ENCODE measurements around the gene COX4I1.

The COX4I1 gene

GRCh38 chr16:85768199-85768598 lies 31.3 kb upstream of the COX4I1 start:
- no peak for DNase-seq

- no peak for DNase-seq
These were observed 28.8 kb upstream of the COX4I1 start for GRCh38 chr16:85770741-85771140.

- DNase-seq, result no peak
These were observed 26.5 kb upstream of the COX4I1 start for GRCh38 chr16:85773044-85773443.

GRCh38 chr16:85774136-85774535 lies 25.4 kb upstream of the COX4I1 start:
- no peak for DNase-seq

GRCh38 chr16:85774811-85775210 lies 24.7 kb upstream of the COX4I1 start:
- no peak for DNase-seq

- DNase-seq, result no peak
These were observed 21.7 kb upstream of the COX4I1 start for GRCh38 chr16:85777583-85778310.

- peak; percentile 27 for DNase-seq
These were observed 20.6 kb upstream of the COX4I1 start for GRCh38 chr16:85778873-85779272.

GRCh38 chr16:85780281-85780680 lies 19.2 kb upstream of the COX4I1 start:
- no peak for DNase-seq

- DNase-seq, result no peak
These were observed 18.3 kb upstream of the COX4I1 start for GRCh38 chr16:85781156-85781555.

GRCh38 chr16:85781695-85782370 lies 17.7 kb upstream of the COX4I1 start:
- DNase-seq, result no peak

GRCh38 chr16:85782451-85782850 lies 17.0 kb upstream of the COX4I1 start:
- DNase-seq, result peak; percentile 11

GRCh38 chr16:85783441-85783840 lies 16.1 kb upstream of the COX4I1 start:
- DNase-seq, result no peak

GRCh38 chr16:85784813-85785212 lies 14.7 kb upstream of the COX4I1 start:
- DNase-seq, result no peak

- no peak for DNase-seq
These were observed 13.6 kb upstream of the COX4I1 start for GRCh38 chr16:85785927-85786326.

GRCh38 chr16:85788819-85789218 lies 10.7 kb upstream of the COX4I1 start:
- DNase-seq, result no peak

GRCh38 chr16:85789773-85790172 lies 9.7 kb upstream of the COX4I1 start:
- DNase-seq, result no peak

GRCh38 chr16:85793662-85794298 lies 5.7 kb upstream of the COX4I1 start:
- no peak for DNase-seq

GRCh38 chr16:85794696-85795095 lies 4.8 kb upstream of the COX4I1 start:
- DNase-seq, result no peak

- DNase-seq, result no peak
These were observed 3.3 kb upstream of the COX4I1 start for GRCh38 chr16:85796152-85796551.

GRCh38 chr16:85796599-85796998 lies 2.9 kb upstream of the COX4I1 start:
- DNase-seq, result no peak

GRCh38 chr16:85798283-85798776 lies 1.2 kb upstream of the COX4I1 start:
- peak; percentile 9 for DNase-seq

- peak; percentile 73 for DNase-seq
These were observed 496 bp upstream of the COX4I1 start for GRCh38 chr16:85798901-85799496.

GRCh38 chr16:85800321-85800669 lies 800 bp downstream of the COX4I1 start:
- peak; percentile 26 for DNase-seq

- DNase-seq, result no peak
These were observed 4.1 kb downstream of the COX4I1 start for GRCh38 chr16:85803570-85803969.
